AG09309 (cell line): Measurements from ENCODE around the gene YPEL5.
"Not testable (repeated sequence)": the region's sequence is repeated elsewhere in the genome, so short reads cannot be mapped to it uniquely, and the experiment has no call there.

Experiments
- DNase-seq: peaks from one replicate; pipeline ENCODE4 v3.0.0-alpha.2; 2010; ENCODE audit warnings: low read depth
- H3K4me3 ChIP-seq: 2 replicates; pipeline ENCODE4 v1.5.1; 2011; ENCODE audit warnings: mild to moderate bottlenecking, low read depth, low read length, moderate library complexity; ENCODE audit not compliant: control insufficient read depth
- CTCF ChIP-seq: IDR thresholded peaks from 2 replicates; pipeline ENCODE4 v1.5.1; 2011; ENCODE audit warnings: mild to moderate bottlenecking, low read depth, low read length, inconsistent platforms; ENCODE audit not compliant: insufficient read depth, control insufficient read depth; ENCODE audit errors: missing control alignments

YPEL5 gene

GRCh38 chr2:30146337-30147195 is at the start of gene YPEL5:
Gene YPEL5 (plus strand): TSS chr2:30147007. CDS start chr2:30156652, 9,645 bp downstream.
- peak; percentile 98 for DNase-seq
- H3K4me3 ChIP-seq, result peak within 1 kb of the TSS; percentile 75
- no peak for TF ChIP-seq CTCF

GRCh38 chr2:30098266-30099005 is 48.4 kb upstream of the YPEL5 start:
- DNase-seq, result no peak
- TF ChIP-seq CTCF, result no peak
- no peak overlapping the region for H3K4me3 ChIP-seq

- DNase-seq, H3K4me3 ChIP-seq: not testable (repeated sequence)
Measured at GRCh38 chr2:30099366-30099765, 47.4 kb upstream of the YPEL5 start.

- not testable (repeated sequence) for H3K4me3 ChIP-seq, DNase-seq
Measured at GRCh38 chr2:30100691-30101090, 46.1 kb upstream of the YPEL5 start.

GRCh38 chr2:30104307-30104706 is 42.5 kb upstream of the YPEL5 start:
- no peak overlapping the region for H3K4me3 ChIP-seq
- no peak for DNase-seq
- no peak for TF ChIP-seq CTCF

GRCh38 chr2:30105556-30105955 is 41.3 kb upstream of the YPEL5 start:
- DNase-seq, result no peak
- no peak for TF ChIP-seq CTCF
- H3K4me3 ChIP-seq, result no peak overlapping the region

- H3K4me3 ChIP-seq, result no peak overlapping the region
- no peak for TF ChIP-seq CTCF
- no peak for DNase-seq
Measured at GRCh38 chr2:30106543-30106942, 40.3 kb upstream of the YPEL5 start.
